GM18498 (cell line): ENCODE measurements around the gene ENOX1.
A peak's percentile ranks its signal among the peaks of the same experiment; 100 is the strongest.
"Not testable (repeated sequence)": the region's sequence is repeated elsewhere in the genome, so short reads cannot be mapped to it uniquely, and the experiment has no call there.

ENCODE experiments used
- ATAC-seq: cut with Tn5 transposase; IDR thresholded peaks from one replicate; pipeline ENCODE4 v1.9.1; 2021; ENCODE audit warnings: mild to moderate bottlenecking, moderate library complexity; ENCODE audit not compliant: unreplicated experiment

ENOX1 gene

GRCh38 chr13:43786766-43787517, at the start of gene ENOX1:
Gene ENOX1 (minus strand): TSS chr13:43786972.
- ATAC-seq = peak; percentile 51

GRCh38 chr13:43835701-43836100, 48.9 kb upstream of the ENOX1 start:
- no peak for ATAC-seq

DNA sequence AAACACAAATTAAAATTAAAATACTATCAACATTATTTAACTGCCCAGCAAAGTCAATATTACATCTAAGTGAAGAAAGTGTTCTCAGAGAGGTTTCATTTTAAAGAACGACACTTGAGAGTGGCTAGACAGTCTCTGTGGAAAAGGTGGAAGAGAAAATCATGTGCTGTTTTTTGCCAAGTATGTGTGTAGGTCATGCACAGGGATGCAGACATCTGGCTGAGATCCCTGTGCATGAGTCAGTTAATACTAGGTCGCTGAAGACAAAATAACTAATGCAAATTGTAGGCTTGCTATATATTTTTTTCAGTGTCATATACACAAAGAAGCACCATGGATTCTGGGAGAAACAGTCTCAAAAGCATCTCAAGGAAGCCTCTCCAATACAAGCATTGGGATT, 44.3 kb upstream of the ENOX1 start:
- ATAC-seq = no peak

DNA sequence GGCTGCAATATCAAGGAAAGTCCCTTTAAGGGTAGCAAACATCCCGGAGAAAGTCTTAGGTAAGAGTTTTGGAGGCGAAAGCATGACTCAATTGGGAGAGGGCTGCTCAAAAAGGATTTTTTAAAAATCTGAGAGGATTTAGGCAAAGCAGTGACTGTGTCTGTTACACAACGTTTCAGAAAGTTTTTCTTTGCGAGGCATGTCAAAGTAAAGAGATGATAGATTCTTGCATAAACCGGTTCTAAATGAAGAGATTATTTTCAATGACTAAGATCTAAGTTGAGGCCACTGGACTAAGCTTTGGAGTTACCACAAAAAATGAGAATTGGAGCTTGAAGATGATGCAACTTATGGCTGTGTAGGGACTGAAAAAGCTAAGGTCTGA, 43.7 kb upstream of the ENOX1 start:
- no peak for ATAC-seq

DNA sequence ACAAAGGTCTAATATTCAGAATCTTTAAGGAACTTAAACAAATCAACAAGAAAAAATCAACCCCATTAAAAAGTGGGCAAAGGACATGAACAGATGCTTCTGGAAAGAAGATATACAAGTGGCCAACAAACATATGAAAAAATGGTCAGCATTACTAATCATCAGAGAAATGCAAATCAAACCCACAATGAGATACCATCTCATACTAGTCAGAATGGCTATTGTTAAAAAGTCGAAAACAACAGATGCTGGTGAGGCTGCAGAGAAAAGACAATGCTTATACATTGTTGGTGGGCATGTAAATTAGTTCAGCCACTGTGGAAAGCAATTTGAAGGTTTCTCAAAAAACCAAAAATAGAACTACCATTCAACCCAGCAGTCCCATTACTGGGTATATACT, 37.9 kb upstream of the ENOX1 start:
- not testable (repeated sequence) for ATAC-seq

DNA sequence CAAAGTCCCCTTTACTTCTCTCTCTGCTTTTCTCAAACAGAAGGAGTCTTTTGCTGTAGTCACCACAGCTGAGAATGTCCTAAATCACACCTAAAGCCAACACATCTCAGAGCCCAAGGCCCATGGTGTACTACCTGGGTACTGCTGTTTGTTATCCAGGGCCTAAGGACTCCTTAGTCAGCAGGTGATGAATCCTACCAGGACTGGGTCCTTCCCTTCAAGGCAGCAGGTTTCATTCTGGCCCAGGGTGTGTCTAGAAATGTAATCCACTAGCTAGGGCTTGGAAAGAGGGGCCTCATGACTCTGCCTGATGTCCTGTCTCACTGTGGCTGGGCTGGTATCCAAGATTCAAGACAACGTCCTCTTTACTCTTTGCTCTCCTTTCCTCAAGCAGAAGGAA, 36.2 kb upstream of the ENOX1 start:
- no peak for ATAC-seq

GRCh38 chr13:43816401-43816889, 29.7 kb upstream of the ENOX1 start:
- no peak for ATAC-seq

DNA sequence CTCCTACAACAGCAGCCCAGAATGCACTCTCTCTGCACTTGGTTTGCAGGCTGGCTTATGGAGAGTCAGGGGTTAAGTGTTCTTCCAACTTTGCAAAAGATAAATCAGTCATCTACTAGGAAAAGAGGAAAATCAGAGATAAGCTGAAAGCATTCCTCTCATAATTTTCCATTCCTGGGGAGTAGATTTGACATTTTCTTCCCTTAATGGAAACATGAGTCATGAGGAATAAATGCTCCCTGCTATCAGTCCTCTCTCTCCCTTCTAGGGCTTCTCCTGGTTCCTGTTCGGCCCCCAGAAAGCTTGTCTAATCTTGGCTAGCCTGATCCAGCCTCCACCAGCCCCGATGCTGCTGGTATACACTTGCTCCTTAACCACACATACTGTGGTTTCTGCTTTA, 28.4 kb upstream of the ENOX1 start:
- no peak for ATAC-seq

- no peak for ATAC-seq
Observed at GRCh38 chr13:43808676-43809075, 21.9 kb upstream of the ENOX1 start.

- ATAC-seq = no peak
Observed at GRCh38 chr13:43805681-43806128, 18.9 kb upstream of the ENOX1 start.

GRCh38 chr13:43805071-43805468, 18.3 kb upstream of the ENOX1 start:
- ATAC-seq = no peak

DNA sequence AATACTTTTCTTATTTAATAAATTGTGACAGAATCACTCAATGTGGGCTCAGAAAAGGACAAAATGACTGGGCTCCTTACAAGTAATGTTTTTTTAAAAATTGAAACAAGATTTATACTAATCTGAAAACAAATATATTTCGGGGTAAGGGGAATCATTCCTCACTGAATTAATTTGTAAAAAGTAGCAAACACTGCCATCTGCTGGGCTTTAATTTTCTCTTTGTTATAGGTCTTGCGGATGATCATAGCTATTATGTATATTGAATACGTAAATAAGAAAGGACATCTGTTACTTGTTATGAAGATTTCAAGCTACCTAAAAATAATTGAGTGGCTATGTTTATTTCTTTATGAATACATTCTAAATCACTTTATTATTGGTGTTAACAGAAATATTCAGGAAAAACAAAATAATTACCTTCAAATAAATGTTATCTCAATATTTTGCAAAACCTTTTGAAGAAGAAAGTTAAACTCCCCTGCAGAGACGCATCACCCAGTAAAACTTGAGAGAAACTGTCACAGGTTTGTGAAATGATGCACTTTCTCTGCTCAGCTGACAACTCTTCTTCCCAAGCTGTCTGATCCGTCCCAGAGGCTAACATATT, 17.8 kb upstream of the ENOX1 start:
- ATAC-seq = no peak

GRCh38 chr13:43802511-43802910, 15.7 kb upstream of the ENOX1 start:
- ATAC-seq = no peak

- no peak for ATAC-seq
Observed at GRCh38 chr13:43800828-43801227, 14.1 kb upstream of the ENOX1 start.

DNA sequence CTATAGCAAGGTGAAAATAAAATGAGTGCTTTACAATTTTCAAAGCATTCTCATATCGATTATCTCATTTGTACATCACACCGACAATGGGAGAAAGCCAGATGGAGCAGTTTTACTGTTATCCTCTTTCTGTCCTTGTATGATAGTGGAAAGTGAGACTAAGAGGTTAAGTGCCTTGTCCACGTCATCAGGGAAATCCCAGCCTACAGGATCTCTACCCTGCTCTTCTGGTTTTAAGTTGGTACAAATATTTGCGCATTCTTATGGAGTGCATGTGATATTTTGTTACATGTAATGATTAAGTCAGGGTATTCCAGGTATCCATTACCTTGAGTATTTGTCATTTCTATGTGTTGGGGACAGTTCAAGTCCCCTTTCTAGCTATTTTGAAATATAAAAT, 12.4 kb upstream of the ENOX1 start:
- no peak for ATAC-seq

DNA sequence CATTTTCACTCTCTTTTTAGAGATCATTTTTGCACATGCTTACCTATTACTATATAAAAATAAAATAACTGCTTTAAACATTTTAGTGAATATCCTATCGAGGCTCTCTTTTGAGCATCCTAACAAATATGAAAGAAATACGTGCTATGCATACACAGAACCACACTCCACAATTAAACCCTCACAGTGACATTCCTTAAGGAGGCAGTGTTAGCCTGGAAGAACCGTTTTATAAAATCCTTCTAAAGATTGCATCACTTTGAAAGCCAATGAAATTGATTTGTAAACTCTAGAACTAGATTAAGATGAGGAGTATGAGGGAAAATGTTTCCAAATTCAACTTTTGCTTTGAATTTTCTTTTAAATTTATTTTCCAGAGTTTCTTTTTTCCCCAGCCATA, 11.1 kb upstream of the ENOX1 start:
- ATAC-seq = no peak

DNA sequence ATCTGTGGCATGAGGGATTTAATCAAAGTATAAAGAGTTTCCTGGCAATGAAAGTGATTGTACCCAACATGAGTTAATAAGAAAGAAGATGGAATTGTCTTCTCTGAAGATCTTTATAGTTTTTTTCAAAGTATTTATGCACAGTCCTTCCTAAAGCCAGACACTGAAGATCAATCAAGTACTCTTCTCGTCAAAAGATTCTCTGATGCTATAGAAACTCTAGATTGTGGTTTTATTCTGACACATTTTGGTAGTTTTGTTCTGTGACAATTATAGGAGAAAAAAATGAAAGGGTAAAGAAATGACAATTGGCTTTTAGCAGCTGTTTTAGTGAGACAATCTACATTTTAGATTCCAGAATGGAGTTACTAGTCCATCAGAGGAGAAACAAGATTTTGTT, 10.4 kb upstream of the ENOX1 start:
- ATAC-seq = no peak

DNA sequence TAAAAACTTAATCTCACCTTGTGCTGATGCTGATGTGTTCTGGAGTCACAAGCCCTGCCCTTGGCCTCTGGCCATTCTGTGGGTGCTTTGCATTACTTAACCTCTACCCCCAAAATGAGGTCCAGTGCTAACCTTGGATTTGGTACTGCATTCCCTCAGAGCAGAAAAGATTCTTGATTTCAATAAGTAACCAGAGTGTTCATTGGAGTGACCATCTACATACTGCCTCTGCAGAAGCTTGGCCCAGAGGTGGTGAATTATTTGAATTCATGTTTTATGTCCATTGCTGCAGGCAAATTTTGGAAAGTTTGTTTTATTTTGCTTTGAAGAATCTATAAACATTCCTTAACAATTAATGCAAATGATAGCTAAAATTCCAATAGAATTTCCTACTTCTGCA, 7.6 kb upstream of the ENOX1 start:
- no peak for ATAC-seq

DNA sequence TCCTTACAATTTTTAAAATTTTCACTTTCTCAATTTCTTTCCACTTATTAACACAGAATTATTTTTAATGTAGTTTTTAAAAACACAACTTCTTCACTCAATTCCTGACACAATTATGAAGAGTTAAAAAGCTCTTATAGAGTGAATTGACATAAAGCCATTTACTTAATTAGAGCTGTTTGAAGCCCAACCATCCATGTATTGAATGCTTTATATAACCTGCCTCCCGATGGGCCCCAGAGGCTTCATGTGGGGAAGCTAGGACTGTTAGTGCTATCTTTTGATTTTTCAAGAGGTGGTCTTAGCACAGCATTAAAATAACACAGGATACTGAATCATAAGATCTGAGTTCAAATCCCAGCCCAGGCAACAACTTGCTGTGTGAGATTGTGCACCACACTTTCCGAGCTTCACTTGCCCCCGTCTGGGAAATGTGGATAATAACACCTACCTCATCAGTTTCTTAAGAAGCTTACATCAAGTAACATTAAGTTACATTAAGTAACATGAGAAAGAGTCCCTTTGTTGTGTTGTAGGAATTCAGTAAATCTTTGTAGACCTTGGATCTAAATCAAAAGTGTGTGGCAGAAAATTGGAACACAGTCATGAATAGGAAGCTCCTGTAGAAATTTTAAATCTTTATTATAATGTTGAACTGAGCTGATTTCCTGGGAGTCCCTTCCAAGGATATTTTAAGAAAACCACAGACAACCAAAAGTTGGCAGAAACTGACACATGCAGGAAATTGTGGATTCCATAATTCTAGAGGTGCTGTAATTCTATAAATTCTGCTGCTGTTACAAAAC, 5.5 kb upstream of the ENOX1 start:
- no peak for ATAC-seq

DNA sequence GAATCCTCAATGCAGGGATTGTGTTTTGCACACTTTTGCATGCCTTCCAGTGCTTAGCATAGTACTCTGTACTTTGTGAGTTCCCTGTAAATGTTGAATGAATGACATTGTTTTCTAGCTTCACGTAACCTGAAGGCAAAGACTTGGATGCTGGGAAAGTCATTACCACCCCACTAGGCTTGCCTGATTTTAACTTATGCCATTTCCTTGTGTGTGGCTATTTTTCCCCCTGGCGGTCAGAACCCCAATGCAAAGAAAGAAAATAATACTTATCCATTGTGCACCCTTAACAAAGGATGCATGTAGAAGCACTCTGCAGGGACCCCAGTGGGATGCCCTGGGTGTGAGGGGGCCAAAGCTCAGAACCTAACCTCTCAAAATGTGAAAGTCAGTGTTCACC, 1.2 kb upstream of the ENOX1 start:
- no peak for ATAC-seq

- ATAC-seq = no peak
Observed at GRCh38 chr13:43787518-43787891, 733 bp upstream of the ENOX1 start.

GRCh38 chr13:43786472-43786765, 353 bp downstream of the ENOX1 start:
- ATAC-seq = no peak
